Measurements from ENCODE around the gene CCT7.

DNA sequence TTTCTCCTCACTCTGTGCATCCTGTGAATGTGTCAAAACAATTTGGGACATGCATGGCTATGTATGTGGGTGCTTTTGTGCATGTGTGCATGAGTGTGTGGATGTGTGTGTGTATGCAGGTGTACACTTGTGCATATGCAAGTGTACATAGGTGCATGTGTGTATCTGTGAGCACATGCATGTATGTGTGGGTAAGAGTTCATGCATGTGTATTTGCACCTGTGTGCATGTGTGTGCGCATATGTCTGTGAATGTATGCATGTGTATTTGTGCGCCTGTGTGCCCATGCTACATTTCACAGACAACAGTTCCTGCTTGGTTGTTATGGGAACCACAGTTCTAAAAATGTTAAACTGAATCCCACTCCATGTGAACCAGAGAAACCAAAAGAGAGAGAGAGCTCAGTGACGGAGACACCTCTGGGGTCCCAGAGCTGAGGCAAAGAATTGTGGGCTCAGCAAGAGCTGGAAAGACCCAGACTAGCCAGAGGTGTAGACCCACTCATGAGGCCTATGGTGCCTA, 52.1 kb downstream of the CCT7 start:
- TF ChIP-seq, protein P1, sequence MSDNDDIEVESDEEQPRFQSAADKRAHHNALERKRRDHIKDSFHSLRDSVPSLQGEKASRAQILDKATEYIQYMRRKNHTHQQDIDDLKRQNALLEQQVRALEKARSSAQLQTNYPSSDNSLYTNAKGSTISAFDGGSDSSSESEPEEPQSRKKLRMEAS (IDR thresholded peaks at IDR 0.05; ENCODE audit: insufficient read depth, insufficient read length): no peak
- no peak for TF ChIP-seq POLR2AphosphoS5 (IDR thresholded peaks at IDR 0.05; ENCODE audit: insufficient read depth, low read depth, low read length)
- TF ChIP-seq, protein P2, sequence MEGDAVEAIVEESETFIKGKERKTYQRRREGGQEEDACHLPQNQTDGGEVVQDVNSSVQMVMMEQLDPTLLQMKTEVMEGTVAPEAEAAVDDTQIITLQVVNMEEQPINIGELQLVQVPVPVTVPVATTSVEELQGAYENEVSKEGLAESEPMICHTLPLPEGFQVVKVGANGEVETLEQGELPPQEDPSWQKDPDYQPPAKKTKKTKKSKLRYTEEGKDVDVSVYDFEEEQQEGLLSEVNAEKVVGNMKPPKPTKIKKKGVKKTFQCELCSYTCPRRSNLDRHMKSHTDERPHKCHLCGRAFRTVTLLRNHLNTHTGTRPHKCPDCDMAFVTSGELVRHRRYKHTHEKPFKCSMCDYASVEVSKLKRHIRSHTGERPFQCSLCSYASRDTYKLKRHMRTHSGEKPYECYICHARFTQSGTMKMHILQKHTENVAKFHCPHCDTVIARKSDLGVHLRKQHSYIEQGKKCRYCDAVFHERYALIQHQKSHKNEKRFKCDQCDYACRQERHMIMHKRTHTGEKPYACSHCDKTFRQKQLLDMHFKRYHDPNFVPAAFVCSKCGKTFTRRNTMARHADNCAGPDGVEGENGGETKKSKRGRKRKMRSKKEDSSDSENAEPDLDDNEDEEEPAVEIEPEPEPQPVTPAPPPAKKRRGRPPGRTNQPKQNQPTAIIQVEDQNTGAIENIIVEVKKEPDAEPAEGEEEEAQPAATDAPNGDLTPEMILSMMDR (IDR thresholded peaks at IDR 0.05; ENCODE audit: extremely low read depth in 1 of 2, insufficient read depth in 1 of 2, low read depth in 1 of 2, low read length in 2 of 2): no peak
- TF ChIP-seq EZH2 (IDR thresholded peaks at IDR 0.05; ENCODE audit: borderline replicate concordance, low read depth, low read length, severe bottlenecking): no peak

All from endothelial cell of umbilical vein (primary cell).